H9 (cell line): Measurements from ENCODE around the gene USH2A. TPM values are rescaled to one million over a fixed set of nuclear protein-coding genes. Genes with fewer than 3 reads are reported as not detected.

Experiments
- DNase-seq: peaks from one replicate; pipeline ENCODE4 v3.0.0-alpha.2; 2017
- H2AFZ ChIP-seq: one replicate; pipeline ENCODE4 v1.6.1; 2013; ENCODE audit warnings: mild to moderate bottlenecking, low read length, control low read depth, moderate library complexity
- H2AK5ac ChIP-seq: 2 replicates; pipeline ENCODE4 v1.6.1; 2013; ENCODE audit warnings: low read length, control low read depth, mixed read lengths; ENCODE audit not compliant: insufficient read length
- H2BK120ac ChIP-seq: one replicate; pipeline ENCODE4 v1.6.1; 2013; ENCODE audit warnings: low read depth, mild to moderate bottlenecking, low read length, control low read depth, inconsistent platforms; ENCODE audit not compliant: poor library complexity, severe bottlenecking
- H2BK12ac ChIP-seq: 2 replicates; pipeline ENCODE4 v1.6.1; 2013; ENCODE audit warnings: low read length, control low read depth, mixed read lengths, low read depth; ENCODE audit not compliant: insufficient read length
- H2BK15ac ChIP-seq: 2 replicates; pipeline ENCODE4 v1.6.1; 2013; ENCODE audit warnings: low read depth, low read length, control low read depth
- H2BK20ac ChIP-seq: one replicate; pipeline ENCODE4 v1.6.1; 2013; ENCODE audit warnings: low read depth, mild to moderate bottlenecking, low read length, control low read depth, inconsistent platforms; ENCODE audit not compliant: poor library complexity, severe bottlenecking
- H2BK5ac ChIP-seq: 2 replicates; pipeline ENCODE4 v1.6.1; 2013; ENCODE audit warnings: low read length, control low read depth, mixed read lengths; ENCODE audit not compliant: insufficient read length
- H3K14ac ChIP-seq: 2 replicates; pipeline ENCODE4 v1.6.1; 2013; ENCODE audit warnings: low read length, control low read depth; ENCODE audit not compliant: insufficient read depth
- H3K18ac ChIP-seq: 2 replicates; pipeline ENCODE4 v1.6.1; 2013; ENCODE audit warnings: low read depth, mild to moderate bottlenecking, mixed read lengths, low read length, control low read depth; ENCODE audit not compliant: insufficient read length
- H3K23ac ChIP-seq: 2 replicates; pipeline ENCODE4 v1.6.1; 2013; ENCODE audit warnings: low read length, control low read depth, mixed read lengths, low read depth; ENCODE audit not compliant: insufficient read length
- H3K23me2 ChIP-seq: 2 replicates; pipeline ENCODE4 v1.6.1; 2013; ENCODE audit warnings: low read depth, mild to moderate bottlenecking, mixed read lengths, low read length, control low read depth; ENCODE audit not compliant: insufficient read length, poor library complexity, severe bottlenecking
- H3K27ac ChIP-seq: 2 replicates; pipeline ENCODE4 v1.5.1; 2013; ENCODE audit warnings: low read length, control low read depth, mixed read lengths, low read depth; ENCODE audit not compliant: insufficient read length
- H3K27me3 ChIP-seq: 2 replicates; pipeline ENCODE4 v1.6.1; 2013; ENCODE audit warnings: low read length, control low read depth, inconsistent platforms; ENCODE audit not compliant: insufficient read depth
- H3K4ac ChIP-seq: 2 replicates; pipeline ENCODE4 v1.6.1; 2013; ENCODE audit warnings: low read depth, mild to moderate bottlenecking, control low read depth, inconsistent platforms, low read length, moderate library complexity
- H3K4me1 ChIP-seq: 2 replicates; pipeline ENCODE4 v1.6.1; 2013; ENCODE audit warnings: low read length, control low read depth, inconsistent platforms; ENCODE audit not compliant: insufficient read depth
- H3K4me2 ChIP-seq: 2 replicates; pipeline ENCODE4 v1.6.1; 2013; ENCODE audit warnings: low read length, control low read depth, mixed read lengths; ENCODE audit not compliant: insufficient read length, insufficient read depth
- H3K56ac ChIP-seq: 2 replicates; pipeline ENCODE4 v1.6.1; 2013; ENCODE audit warnings: low read depth, mild to moderate bottlenecking, mixed read lengths, low read length, control low read depth; ENCODE audit not compliant: insufficient read length
- H3K79me1 ChIP-seq: 2 replicates; pipeline ENCODE4 v1.6.1; 2013; ENCODE audit warnings: low read depth, mild to moderate bottlenecking, moderate library complexity, low read length, control low read depth, inconsistent platforms; ENCODE audit not compliant: insufficient read depth, poor library complexity, severe bottlenecking
- H3K79me2 ChIP-seq: 2 replicates; pipeline ENCODE4 v1.6.1; 2013; ENCODE audit warnings: low read length, control low read depth, inconsistent platforms; ENCODE audit not compliant: insufficient read depth
- H3K9ac ChIP-seq: 2 replicates; pipeline ENCODE4 v1.6.1; 2013; ENCODE audit warnings: low read length, control low read depth, mixed read lengths; ENCODE audit not compliant: insufficient read length; ENCODE audit errors: extremely low read depth
- H3K9me3 ChIP-seq: one replicate; pipeline ENCODE4 v1.6.1; 2013; ENCODE audit warnings: low read depth, low read length, inconsistent platforms; ENCODE audit not compliant: control insufficient read depth
- H3T11ph ChIP-seq: one replicate; pipeline ENCODE4 v1.6.1; 2013; ENCODE audit warnings: mild to moderate bottlenecking, low read length, control low read depth, inconsistent platforms
- H4K20me1 ChIP-seq: one replicate; pipeline ENCODE4 v1.6.1; 2013; ENCODE audit not compliant: control insufficient read depth, insufficient read length, insufficient read depth
- H4K5ac ChIP-seq: 2 replicates; pipeline ENCODE4 v1.6.1; 2013; ENCODE audit warnings: low read depth, mild to moderate bottlenecking, mixed read lengths, low read length, control low read depth; ENCODE audit not compliant: insufficient read length
- H4K8ac ChIP-seq: replicated peaks from 2 replicates; pipeline ENCODE4 v1.6.1; 2013; ENCODE audit warnings: low read length, control low read depth, mixed read lengths, low read depth; ENCODE audit not compliant: insufficient read length
- H4K91ac ChIP-seq: 2 replicates; pipeline ENCODE4 v1.6.1; 2013; ENCODE audit warnings: low read depth, mild to moderate bottlenecking, moderate library complexity, mixed read lengths, low read length, control low read depth; ENCODE audit not compliant: insufficient read length
- H3K27ac Mint-ChIP-seq, 3 experiments: 2 replicates in 2 of 3; 3 replicates in 1 of 3; pipeline ENCODE4 v1.8.0; 2020 to 2021; ENCODE audit warnings: mixed read lengths in 3 of 3, mild to moderate bottlenecking in 1 of 3, moderate library complexity in 1 of 3
- H3K27me3 Mint-ChIP-seq: 2 replicates; pipeline ENCODE4 v1.8.0; 2021; ENCODE audit warnings: low read depth, mild to moderate bottlenecking, moderate library complexity, mixed read lengths
- H3K36me3 Mint-ChIP-seq, 3 experiments: 2 replicates in 2 of 3; 3 replicates in 1 of 3; pipeline ENCODE4 v1.8.0; 2020 to 2021; ENCODE audit warnings: low read depth in 3 of 3, mixed read lengths in 3 of 3; ENCODE audit not compliant: insufficient read depth in 1 of 3
- H3K4me1 Mint-ChIP-seq, 2 experiments: 2 replicates each; pipeline ENCODE4 v1.8.0; 2020; ENCODE audit warnings: mixed read lengths in 2 of 2
- H3K4me3 Mint-ChIP-seq, 2 experiments: 2 replicates in 1 of 2; 3 replicates in 1 of 2; pipeline ENCODE4 v1.8.0; 2020 to 2021; ENCODE audit warnings: mild to moderate bottlenecking in 2 of 2, mixed read lengths in 2 of 2, moderate library complexity in 1 of 2
- H3K9me3 Mint-ChIP-seq, 2 experiments: 2 replicates in 1 of 2; 3 replicates in 1 of 2; pipeline ENCODE4 v1.8.0; 2020; ENCODE audit warnings: mild to moderate bottlenecking in 2 of 2, mixed read lengths in 2 of 2, moderate library complexity in 1 of 2
- CTCF ChIP-seq: fragments of 200-600 bp; sonication (generic); conservative IDR thresholded peaks from 3 replicates; pipeline ENCODE4 v1.8.0; 2021; ENCODE audit warnings: antibody characterized with exemption, mild to moderate bottlenecking
- WGBS: extraction: QIAGEN DNeasy Blood & Tissue Kit; methylation state at CpG from one replicate; pipeline ENCODE4 v1.1.7; 2013; ENCODE audit warnings: missing lambda C conversion rate, low lambda C conversion rate, mixed read lengths; ENCODE audit not compliant: insufficient read length; ENCODE audit errors: extremely low coverage; 5-methylcytosine and 5-hydroxymethylcytosine counted together
- total RNA-seq: library from RNA; stranded (reverse); gene quantifications from 2 replicates; pipeline ENCODE4 v1.2.1, GENCODE V29; 2021

Gene USH2A
- total RNA-seq, 1 experiment from 2014 or later, result 0.11 TPM

- Histone ChIP-seq H3K9ac (no peak overlapping the region), H2AFZ (no peak overlapping the region), H3K79me1 (no peaks in the 10 kb centered on the region), H3K23me2 (no peaks in the 10 kb centered on the region), H3K27ac (no peak overlapping the region), H4K8ac (no peak overlapping the region), H3K4me1 (no peaks in the 10 kb centered on the region), H3T11ph (no peak overlapping the region), H4K5ac (no peak overlapping the region), H3K23ac (no peak overlapping the region), H3K4ac (no peak overlapping the region), H2BK12ac (no peak overlapping the region), H2BK5ac (no peak overlapping the region), H2BK15ac (no peak overlapping the region), H3K14ac (no peak overlapping the region), H4K20me1 (no peaks in the 10 kb centered on the region), H3K79me2 (no peaks in the 10 kb centered on the region), H4K91ac (no peak overlapping the region), H3K4me2 (no peak overlapping the region), H3K9me3 (no peaks in the 10 kb centered on the region), H3K56ac (no peak overlapping the region), H2AK5ac (no peak overlapping the region), H3K18ac (no peak overlapping the region), H2BK20ac (no peak overlapping the region), H2BK120ac (no peak overlapping the region), H3K27me3 (no peaks in the 10 kb centered on the region)
- Mint-ChIP-seq H3K4me1 (peaks cover 3% of the 10 kb centered on the region in 2 experiments), H3K9me3 (no peaks in the 10 kb centered on the region), H3K27ac (peak overlapping the region in 1 of 3 experiments; percentile 37; a peak in 1 of 7 replicates), H3K27me3 (no peaks in the 10 kb centered on the region), H3K36me3 (peaks cover 7 to 25% (median 22%) of the 10 kb centered on the region in 3 experiments; a peak in 6 of 7 replicates), H3K4me3 (no peak overlapping the region)
- WGBS, result no CpG with 5 or more reads among the region's 4 CpGs
- TF ChIP-seq CTCF, result no peak
- DNase-seq, result no peak
Measured at GRCh38 chr1:215623162-215623561, 800.1 kb downstream of the USH2A start.
